NCI-H1105 (cell line): ENCODE data around the gene ZNF20.

Source experiments
- DNase-seq: peaks from one replicate; lab custom pipeline; 2025; lab: John Stamatoyannopoulos, UW

The ZNF20 gene

DNA sequence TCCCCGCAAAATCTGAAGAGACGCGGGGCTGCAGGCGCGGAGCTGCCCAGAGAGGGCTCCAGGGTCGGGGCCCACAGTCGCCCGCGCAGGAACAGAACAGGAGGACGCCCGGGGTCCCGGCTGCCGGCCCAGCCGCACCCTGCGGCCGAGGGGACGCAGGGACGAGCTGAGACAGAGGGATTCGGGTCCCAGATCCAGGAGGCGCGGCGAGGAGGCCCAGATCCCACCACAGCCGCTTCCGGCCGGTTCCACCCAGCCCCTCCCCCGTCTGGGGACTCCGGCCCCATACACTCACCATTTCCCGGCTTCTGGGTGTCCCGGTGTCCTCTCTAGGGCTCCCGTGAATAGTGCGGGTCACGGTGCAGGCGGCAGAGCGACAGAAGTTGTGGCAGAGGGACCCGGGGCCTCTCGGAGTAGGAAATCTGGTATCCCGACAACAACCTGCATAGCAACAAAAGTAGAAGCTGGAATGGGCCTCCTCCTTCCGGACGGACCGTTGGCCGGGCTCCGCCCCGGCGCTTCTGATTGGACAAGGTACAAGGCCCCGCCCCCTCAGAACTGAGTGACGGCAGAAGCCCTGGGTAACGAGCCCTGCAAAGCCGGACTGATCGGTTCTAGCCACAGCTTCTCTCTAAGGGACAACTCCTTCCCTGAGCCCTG, at the start of gene ZNF20:
Gene ZNF20, minus strand, starts transcription at position 466 of the 660 bp plus-strand sequence. Its CDS starts 168 bp downstream, at position 298.
- DNase-seq: peak; percentile 94

DNA sequence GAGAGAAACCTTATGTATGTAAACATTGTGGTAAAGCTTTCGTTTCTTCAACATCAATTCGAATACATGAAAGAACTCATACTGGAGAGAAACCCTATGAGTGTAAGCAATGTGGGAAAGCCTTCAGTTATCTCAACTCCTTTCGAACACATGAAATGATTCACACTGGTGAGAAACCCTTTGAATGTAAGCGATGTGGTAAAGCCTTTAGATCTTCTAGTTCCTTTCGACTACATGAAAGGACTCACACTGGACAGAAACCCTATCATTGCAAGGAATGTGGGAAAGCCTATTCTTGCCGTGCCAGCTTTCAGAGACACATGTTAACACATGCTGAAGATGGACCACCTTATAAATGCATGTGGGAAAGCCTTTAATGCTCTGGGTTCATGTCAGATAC, 47.5 kb upstream of the ZNF20 start:
- DNase-seq: no peak

DNA sequence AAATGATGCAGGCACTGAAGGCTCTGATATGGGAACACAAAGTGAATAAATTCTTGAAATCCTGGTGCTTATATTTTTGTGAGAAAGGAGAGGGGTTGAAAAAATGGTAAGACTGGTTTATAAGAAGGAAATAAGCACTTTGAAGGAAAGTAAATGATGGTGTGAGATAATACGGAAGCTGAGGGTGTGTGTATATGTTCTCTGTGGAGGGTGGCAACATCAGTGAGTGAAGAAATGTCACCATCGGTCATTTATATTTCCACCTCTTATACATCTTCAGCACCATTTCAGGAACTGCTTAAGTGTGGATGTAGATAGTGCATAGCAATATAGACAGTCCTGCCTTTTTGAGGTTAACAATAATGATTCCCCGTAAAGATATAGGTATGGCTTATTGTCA, 40.2 kb upstream of the ZNF20 start:
- DNase-seq: no peak

DNA sequence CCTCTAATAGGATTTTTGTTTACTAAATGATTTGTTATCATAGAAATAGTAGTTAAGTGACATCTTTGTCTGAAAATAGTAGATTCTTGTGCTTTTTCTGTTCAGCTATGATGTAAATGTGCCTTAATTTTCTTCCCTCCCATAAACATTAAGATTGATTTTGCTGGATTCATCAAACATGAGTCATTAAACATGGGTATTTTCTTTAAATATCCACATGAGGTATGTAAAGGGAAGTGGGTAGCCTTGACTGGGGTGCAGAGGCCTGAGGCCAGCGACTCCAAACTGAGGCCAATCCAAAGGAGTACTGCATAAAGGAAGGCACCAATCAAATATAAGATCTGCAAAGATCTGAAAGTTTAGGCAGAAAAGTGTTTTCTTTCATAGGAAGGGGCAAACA, 26.5 kb upstream of the ZNF20 start:
- DNase-seq: no peak

GRCh38 chr19:12163826-12164225, 23.7 kb upstream of the ZNF20 start:
- no peak for DNase-seq

DNA sequence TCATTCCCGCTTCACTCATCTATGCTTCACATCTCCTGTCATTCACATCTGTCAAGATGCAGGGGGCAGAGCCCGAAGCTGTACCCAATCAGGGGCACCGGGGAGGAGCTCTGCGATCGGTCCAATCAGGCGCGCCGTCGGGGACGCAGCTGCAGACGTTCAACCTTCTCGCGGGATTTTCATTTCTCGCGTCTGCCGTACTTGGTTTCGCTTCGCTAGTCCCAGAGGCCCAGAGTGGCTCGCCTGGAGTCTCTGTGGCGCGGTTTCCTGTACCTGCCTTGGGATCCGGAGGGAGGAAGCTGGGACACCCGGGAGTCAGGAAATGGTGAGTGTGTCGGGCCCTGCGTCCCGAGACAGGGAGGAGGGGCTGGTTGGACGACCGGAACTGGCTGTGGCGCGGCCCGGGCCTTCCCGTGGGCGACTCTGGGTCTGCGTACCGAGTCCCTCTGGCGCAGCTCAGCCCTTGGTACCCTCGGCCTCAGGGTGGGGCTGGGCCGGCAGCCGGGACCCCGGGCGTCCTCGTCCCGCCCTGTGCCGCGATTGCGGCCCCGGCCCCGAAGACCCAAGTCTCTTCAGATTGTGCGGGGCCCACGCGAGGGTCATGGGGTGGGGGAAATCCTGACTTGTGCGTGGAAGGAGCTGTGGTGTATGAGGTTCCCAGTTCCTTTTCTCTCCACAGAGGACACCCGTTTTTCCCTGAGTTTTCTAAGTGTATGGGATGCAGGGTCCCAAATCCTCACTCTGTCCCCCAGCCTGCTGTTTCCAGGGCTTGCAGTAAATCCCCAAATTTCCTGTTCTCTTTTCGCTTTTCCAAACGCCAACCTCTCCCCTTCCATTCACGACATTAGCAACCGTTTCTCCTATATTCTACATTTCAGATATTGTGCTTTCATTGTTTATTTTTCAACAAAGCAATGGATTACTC, 23.0 kb upstream of the ZNF20 start, which contains the start of gene ZNF136:
Gene ZNF136, plus strand, starts transcription at position 215 of the 925 bp plus-strand sequence. Its CDS starts 108 bp downstream, at position 323.
- peak; percentile 95 for DNase-seq

- no peak for DNase-seq
These were observed 22.3 kb upstream of the ZNF20 start for GRCh38 chr19:12162513-12162881.

- DNase-seq: no peak
These were observed 19.7 kb upstream of the ZNF20 start for GRCh38 chr19:12159773-12160414.

- DNase-seq: peak; percentile 95
These were observed 16.3 kb upstream of the ZNF20 start, which contains the start of gene ZNF625 for GRCh38 chr19:12156223-12157058. Gene ZNF625 (minus strand): TSS chr19:12156734. CDS start chr19:12156558, 176 bp downstream.

GRCh38 chr19:12155324-12155860, 15.2 kb upstream of the ZNF20 start:
- DNase-seq: no peak

GRCh38 chr19:12145348-12145747, 5.2 kb upstream of the ZNF20 start:
- DNase-seq: no peak

GRCh38 chr19:12141405-12141736, 1.2 kb upstream of the ZNF20 start:
- DNase-seq: no peak

DNA sequence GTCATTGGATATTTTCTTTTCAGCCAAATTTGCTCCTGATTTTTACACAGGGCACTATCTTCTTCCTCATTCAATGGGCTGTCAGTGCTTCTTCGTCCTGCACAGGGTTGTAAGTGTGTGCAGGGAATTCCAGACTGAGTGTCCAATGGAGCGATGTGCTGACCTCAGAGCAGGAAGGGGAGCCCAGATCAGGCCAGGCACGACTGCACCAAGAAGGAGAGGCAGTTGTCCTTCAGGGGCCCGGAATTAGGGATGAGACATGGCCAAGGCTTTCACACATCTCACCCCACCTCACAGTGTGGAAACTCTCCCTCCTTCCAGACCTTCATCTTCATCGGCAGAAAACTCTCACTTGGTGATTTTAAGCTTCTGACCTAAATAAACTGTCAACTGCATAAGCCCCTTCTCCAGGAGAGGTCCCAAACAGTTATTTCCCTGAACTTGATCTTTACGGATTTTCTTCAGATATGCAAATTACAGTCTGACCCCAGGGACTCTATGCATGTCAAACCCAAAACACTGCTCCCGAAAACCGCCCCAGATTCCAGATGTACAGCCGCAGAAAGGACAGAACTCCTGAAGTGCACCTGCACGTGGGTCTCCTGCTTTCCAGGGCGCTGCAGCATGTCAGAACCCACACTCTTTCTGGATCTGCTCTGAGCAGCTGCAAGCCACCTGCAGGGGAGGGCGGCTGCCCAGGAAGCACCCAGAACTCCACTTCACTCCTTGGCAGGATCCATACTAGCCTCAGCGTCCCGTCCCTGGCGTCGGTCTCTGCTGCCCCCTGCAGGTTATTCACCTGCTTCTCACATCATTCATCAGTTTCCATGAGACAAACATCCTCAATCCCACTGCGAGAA, 625 bp upstream of the ZNF20 start:
- DNase-seq: peak; percentile 89

- no peak for DNase-seq
These were observed 881 bp downstream of the ZNF20 start for GRCh38 chr19:12139269-12139668.

- DNase-seq: no peak
These were observed 2.8 kb downstream of the ZNF20 start for GRCh38 chr19:12137221-12137940.

DNA sequence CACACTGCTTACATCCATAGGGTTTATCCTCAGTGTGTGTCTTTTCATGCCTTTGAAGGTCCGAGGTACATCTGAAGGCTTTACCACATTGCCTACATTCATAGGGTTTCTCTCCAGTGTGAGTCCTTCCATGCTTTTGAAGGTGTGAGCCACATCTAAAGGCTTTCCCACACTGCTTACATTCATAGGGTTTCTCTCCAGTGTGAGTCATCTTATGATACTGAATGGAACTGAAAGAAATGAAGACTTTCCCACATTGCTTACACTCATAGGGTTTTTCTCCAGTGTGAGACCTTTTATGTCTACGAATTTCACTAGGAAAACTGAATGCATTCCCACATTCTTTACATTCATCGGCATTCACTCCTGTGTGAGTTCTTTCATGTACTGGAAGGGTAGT, 7.1 kb downstream of the ZNF20 start:
- DNase-seq: no peak

DNA sequence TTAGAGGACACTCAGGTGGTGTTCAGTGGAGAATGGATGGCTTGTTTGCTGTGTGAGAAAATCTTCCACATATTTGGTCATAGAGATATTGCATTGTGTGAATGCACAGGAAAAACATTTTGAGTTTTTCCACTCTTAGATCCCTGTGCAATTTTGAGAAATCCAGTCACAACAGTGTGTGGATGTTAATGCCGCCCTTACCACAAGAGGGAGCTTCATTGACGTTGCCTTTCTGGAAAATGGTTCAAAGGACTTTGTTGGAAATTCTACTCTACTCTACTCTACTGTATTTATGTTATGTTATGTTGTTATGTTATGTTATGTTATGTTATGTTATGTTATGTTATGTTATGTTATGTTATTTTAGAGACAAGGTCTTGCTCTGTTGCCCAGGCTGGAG, 13.4 kb downstream of the ZNF20 start:
- no peak for DNase-seq

DNA sequence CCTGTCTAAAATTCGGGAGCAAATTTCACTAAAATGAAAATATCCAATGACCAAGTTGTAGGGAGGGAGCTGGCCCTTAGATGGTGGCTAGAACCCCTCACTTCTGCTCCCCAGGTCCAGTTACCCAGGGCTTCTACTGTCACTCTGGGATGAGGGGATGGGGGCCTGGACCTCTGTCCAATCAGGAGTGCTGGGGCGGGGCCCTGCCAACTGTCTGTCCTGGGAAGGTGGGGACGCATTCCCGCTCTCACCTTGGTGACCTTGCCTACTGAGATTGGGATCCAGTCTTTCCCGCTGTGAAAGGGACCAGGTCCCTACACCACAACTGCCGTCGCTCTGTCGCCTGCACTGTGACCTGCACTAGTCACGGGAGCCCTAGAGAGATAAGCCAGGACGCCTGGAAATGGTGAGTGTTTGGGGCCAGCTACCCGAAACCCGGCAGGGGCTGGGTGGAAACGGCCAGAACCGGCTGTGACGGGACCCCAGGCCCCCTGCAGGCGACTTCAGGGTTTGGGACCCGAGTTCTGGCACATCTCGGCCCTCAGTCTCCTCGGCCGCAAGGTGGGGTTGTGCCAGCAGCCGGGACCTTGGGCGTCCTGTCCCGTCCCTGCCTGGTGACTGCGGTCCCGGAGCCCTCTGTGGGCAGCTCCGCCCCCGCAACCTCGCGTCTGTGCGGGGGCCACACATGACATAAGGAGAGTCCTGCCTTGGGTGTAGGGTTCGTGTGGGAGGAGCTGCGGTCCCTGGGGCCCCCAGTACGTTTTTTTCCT, 22.8 kb downstream of the ZNF20 start:
- no peak for DNase-seq

GRCh38 chr19:12113121-12113520, 27.0 kb downstream of the ZNF20 start:
- DNase-seq: no peak
